ENCODE results near the gene SOWAHB. TPM values are rescaled to one million over a fixed set of nuclear protein-coding genes. Genes with fewer than 3 reads are reported as not detected.

SOWAHB gene
- polyA plus RNA-seq, 2 of the 4 experiments (the other 2 are of a cell fraction), result 0.04 to 0.10 TPM

- Histone ChIP-seq H3K9me3 (no peaks in the 10 kb centered on the region), H3K27ac (no peak overlapping the region), H3K4me2 (no peak overlapping the region), H3K4me3 (no peak overlapping the region), H3K4me1 (no peaks in the 10 kb centered on the region)
- no peak for DNase-seq (ENCODE audit: low read depth in 1 of 2, low spot score in 1 of 2)
- WGBS (ENCODE audit: missing lambda C conversion rate), result 56% methylated on average over 4 of the region's 6 CpGs
- ChIA-PET CTCF (interaction anchor here (1.2 kb wide), 1 partner anchor 9 kb away, joined by 3 read pairs; no protein-coding TSS in a partner anchor), POLR2A (no interaction called here)
- TF ChIP-seq RFX5 (IDR thresholded peaks at IDR 0.05), result no peak
- TF ChIP-seq TP53 (CRISPR knock-in tag; IDR thresholded peaks at IDR 0.05), result no peak
- FAIRE-seq, result no peak
- no peak for ATAC-seq
These were observed 2.3 kb downstream of the SOWAHB start for GRCh38 chr4:76895619-76896018.

- ChIA-PET CTCF (no interaction called here), POLR2A (no interaction called here)
- ATAC-seq, result no peak
- 35% methylated on average over 6 of the region's 6 CpGs for WGBS (ENCODE audit: missing lambda C conversion rate)
- no peak for DNase-seq (ENCODE audit: low read depth in 1 of 2, low spot score in 1 of 2)
- no peak overlapping the region for H3K4me2 ChIP-seq
- no peak for TF ChIP-seq FOXS1 (CRISPR knock-in tag; IDR thresholded peaks at IDR 0.05)
- TF ChIP-seq PBX3 (IDR thresholded peaks at IDR 0.05), result no peak
- no peak for TF ChIP-seq RNF2 (IDR thresholded peaks at IDR 0.05; ENCODE audit: borderline replicate concordance, low read depth)
- TF ChIP-seq USF2 (IDR thresholded peaks at IDR 0.05), result no peak
- TF ChIP-seq E2F6 (IDR thresholded peaks at IDR 0.05; ENCODE audit: borderline replicate concordance, low read depth), result no peak
- no peak for TF ChIP-seq POLR2A (IDR thresholded peaks at IDR 0.05; ENCODE audit: low read length)
- TF ChIP-seq KDM1A (IDR thresholded peaks at IDR 0.05; ENCODE audit: low read depth), result no peak
- no peak overlapping the region for H3K27ac ChIP-seq
- FAIRE-seq, result no peak
- no peaks in the 10 kb centered on the region for H3K9me3 ChIP-seq
- H3K4me3 ChIP-seq, result no peak overlapping the region
- no peaks in the 10 kb centered on the region for H3K4me1 ChIP-seq
These were observed 3.2 kb downstream of the SOWAHB start for GRCh38 chr4:76894537-76895255.

GRCh38 chr4:76892601-76893000 is 5.3 kb downstream of the SOWAHB start:
- no peak for ATAC-seq
- no peak overlapping the region for H3K27ac ChIP-seq
- no peaks in the 10 kb centered on the region for H3K4me1 ChIP-seq
- H3K9me3 ChIP-seq, result no peaks in the 10 kb centered on the region
- FAIRE-seq, result no peak
- 62% methylated on average over 3 of the region's 3 CpGs for WGBS (ENCODE audit: missing lambda C conversion rate)
- H3K4me2 ChIP-seq, result no peak overlapping the region
- no peak overlapping the region for H3K4me3 ChIP-seq
- CTCF ChIA-PET, result interaction anchor here (2.1 kb wide), 1 partner anchor 311 kb away, joined by 5 read pairs; no protein-coding TSS in a partner anchor
- TF ChIP-seq HES2 (IDR thresholded peaks at IDR 0.05) (no peak), ESRRA (IDR thresholded peaks at IDR 0.05; ENCODE audit: borderline replicate concordance, low read length) (no peak), FOSB (CRISPR knock-in tag; IDR thresholded peaks at IDR 0.05) (no peak), KDM1A (IDR thresholded peaks at IDR 0.05; ENCODE audit: low read depth) (no peak), EHF (CRISPR knock-in tag; IDR thresholded peaks at IDR 0.05) (no peak), PBX3 (IDR thresholded peaks at IDR 0.05) (no peak), POLR2A (IDR thresholded peaks at IDR 0.05; ENCODE audit: low read length) (no peak), HDAC2 (IDR thresholded peaks at IDR 0.05) (no peak)
- POLR2A ChIA-PET, result no interaction called here
- no peak for DNase-seq (ENCODE audit: low read depth in 1 of 2, low spot score in 1 of 2)

- POLR2A ChIA-PET, result no interaction called here
- no peaks in the 10 kb centered on the region for H3K4me1 ChIP-seq
- H3K4me3 ChIP-seq, result no peak overlapping the region
- H3K9me3 ChIP-seq, result no peaks in the 10 kb centered on the region
- CTCF ChIA-PET, result interaction anchor here (2.1 kb wide), 1 partner anchor 312 kb away, joined by 5 read pairs; no protein-coding TSS in a partner anchor
- FAIRE-seq (no peak), ATAC-seq (no peak), DNase-seq (ENCODE audit: low read depth in 1 of 2, low spot score in 1 of 2) (no peak)
- no peak overlapping the region for H3K27ac ChIP-seq
- WGBS (ENCODE audit: missing lambda C conversion rate), result 0% methylated on average over 1 of the region's 1 CpG
- TF ChIP-seq BHLHE40 (IDR thresholded peaks at IDR 0.05; ENCODE audit: low read depth, low read length), result no peak
- no peak for TF ChIP-seq TP53 (CRISPR knock-in tag; IDR thresholded peaks at IDR 0.05)
- TF ChIP-seq RARB (CRISPR knock-in tag; IDR thresholded peaks at IDR 0.05), result no peak
- TF ChIP-seq BCL3 (IDR thresholded peaks at IDR 0.05), result no peak
- TF ChIP-seq CHD4 (IDR thresholded peaks at IDR 0.05; ENCODE audit: borderline replicate concordance), result no peak
- no peak overlapping the region for H3K4me2 ChIP-seq
These were observed 5.9 kb downstream of the SOWAHB start for GRCh38 chr4:76892001-76892400.
